Endothelial cell of umbilical vein (primary cell): Measurements from ENCODE around the gene PAQR4. TPM values are rescaled to one million over a fixed set of nuclear protein-coding genes. Genes with fewer than 3 reads are reported as not detected.
"Not testable (repeated sequence)": the region's sequence is repeated elsewhere in the genome, so short reads cannot be mapped to it uniquely, and the experiment has no call there.

Experiments
- BruUV-seq: library from RNA; stranded (reverse); fragments of 400-500 nt; replicated peaks from 2 replicates; lab custom pipeline; 2021; lab: Mats Ljungman, UMichigan
- CTCF ChIA-PET: fragments of 300-600, 350-600 bp; sonication (Branson Sonifier 250); formaldehyde crosslinking; loops from one replicate; lab custom pipeline; 2021; ENCODE audit warnings: antibody characterized with exemption, inconsistent platforms; lab: Charles Lee
- POLR2A ChIA-PET: fragments of 300-600, 350-600 bp; sonication (Branson Sonifier 250); formaldehyde crosslinking; loops from one replicate; lab custom pipeline; 2021; ENCODE audit warnings: antibody characterized with exemption, inconsistent platforms; lab: Charles Lee
- DNase-seq: peaks from one replicate; pipeline ENCODE4 v3.0.0-alpha.2; 2011; ENCODE audit warnings: low read depth, low spot score
- FAIRE-seq: peaks from 2 replicates; lab custom pipeline; 2011; peaks lifted over from hg19 to GRCh38; lab: Jason Lieb, UNC
- H2AFZ ChIP-seq: 2 replicates; pipeline ENCODE4 v1.6.0; 2012; ENCODE audit warnings: low read depth, low read length, control low read depth, inconsistent platforms
- H3K27ac ChIP-seq: 2 replicates; pipeline ENCODE4 v1.5.1; 2011; ENCODE audit warnings: low read depth, mild to moderate bottlenecking, control low read depth, low read length, moderate library complexity; ENCODE audit not compliant: insufficient read depth
- H3K27me3 ChIP-seq, 2 experiments: 2 replicates each; pipeline versions ENCODE4 v1.6.0 to v1.6.1; 2011; ENCODE audit warnings: low read length in 2 of 2, mixed read lengths in 1 of 2; ENCODE audit not compliant: control insufficient read depth in 2 of 2, insufficient read depth in 2 of 2
- H3K36me3 ChIP-seq, 2 experiments: 2 replicates in 1 of 2; 3 replicates in 1 of 2; pipeline ENCODE4 v1.5.1; 2011; ENCODE audit warnings: low read length in 2 of 2, mild to moderate bottlenecking in 1 of 2, moderate library complexity in 1 of 2; ENCODE audit not compliant: control insufficient read depth in 2 of 2, insufficient read depth in 2 of 2; ENCODE audit errors: extremely low read depth in 1 of 2
- H3K4me1 ChIP-seq: 3 replicates; pipeline ENCODE4 v1.5.1; 2011; ENCODE audit warnings: mild to moderate bottlenecking, low read length; ENCODE audit not compliant: control insufficient read depth, insufficient read depth; ENCODE audit errors: extremely low read depth
- H3K4me2 ChIP-seq: 2 replicates; pipeline ENCODE4 v1.6.1; 2011; ENCODE audit warnings: low read length, control low read depth, mixed read lengths; ENCODE audit not compliant: insufficient read depth
- H3K4me3 ChIP-seq, 3 experiments: fragments of 200-600 bp in 1 of 3; sonication (generic), shearing (Covaris generic) in 1 of 3; replicated peaks in 1 of 3; 2 replicates each; pipeline ENCODE4 v1.5.1; 2011 to 2016; ENCODE audit warnings: control low read depth in 3 of 3, low read length in 3 of 3, mild to moderate bottlenecking in 2 of 3, inconsistent platforms in 1 of 3, low read depth in 1 of 3, moderate library complexity in 1 of 3; ENCODE audit not compliant: insufficient read depth in 1 of 3
- H3K79me2 ChIP-seq: 2 replicates; pipeline ENCODE4 v1.6.0; 2012; ENCODE audit warnings: low read length, inconsistent platforms; ENCODE audit not compliant: control insufficient read depth, insufficient read depth
- H3K9ac ChIP-seq: replicated peaks from 2 replicates; pipeline ENCODE3; 2011; ENCODE audit warnings: low read length, control low read depth; ENCODE audit not compliant: insufficient read depth; ENCODE audit errors: extremely low read depth
- H3K9me1 ChIP-seq: replicated peaks from 3 replicates; pipeline ENCODE4 v1.6.0; 2011; ENCODE audit warnings: mild to moderate bottlenecking, low read length; ENCODE audit not compliant: control insufficient read depth, insufficient read depth; ENCODE audit errors: extremely low read depth
- H3K9me3 ChIP-seq: replicated peaks from 2 replicates; pipeline ENCODE4 v1.5.1; 2012; ENCODE audit warnings: low read length, inconsistent platforms; ENCODE audit not compliant: control insufficient read depth, insufficient read depth
- H4K20me1 ChIP-seq: replicated peaks from 2 replicates; pipeline ENCODE3; 2011; ENCODE audit warnings: mild to moderate bottlenecking, low read length; ENCODE audit not compliant: control insufficient read depth, insufficient read depth; ENCODE audit errors: extremely low read depth
- CTCF ChIP-seq, 2 donors: IDR thresholded peaks; 1 replicate in 1 of 2; 2 replicates in 1 of 2; pipeline ENCODE4 v1.5.1; 2011; ENCODE audit warnings: low read length in 2 of 2, mild to moderate bottlenecking in 2 of 2, moderate library complexity in 2 of 2, control low read depth in 1 of 2, inconsistent platforms in 1 of 2, low read depth in 1 of 2; ENCODE audit not compliant: insufficient read depth in 1 of 2; ENCODE audit errors: extremely low read depth in 1 of 2
- EZH2 ChIP-seq: IDR thresholded peaks from 2 replicates; pipeline ENCODE4 v1.6.1; 2012; ENCODE audit warnings: borderline replicate concordance, low read depth, mild to moderate bottlenecking, moderate library complexity, low read length, inconsistent platforms; ENCODE audit not compliant: severe bottlenecking
- dilution Hi-C: fragments of 300-500 bp; cut with MboI; formaldehyde crosslinking; loops from one replicate; pipeline ENCODE4 v1.15.0; 2019; ENCODE audit warnings: low sequenced_read_pairs; ENCODE audit not compliant: extremely low pct_ligation_motif_present
- intact Hi-C: fragments of 100-400 bp; cut with micrococcal nuclease; formaldehyde crosslinking; loops from one replicate; pipeline ENCODE4 v1.10.0; 2022
- polyA plus RNA-seq, 4 experiments: library from polyadenylated mRNA; depleted of rRNA in 3 of 4; stranded (reverse) in 3 of 4; unstranded in 1 of 4; fragments of >200 nt; gene quantifications; 2 replicates each; pipeline versions ENCODE4 v1.2.1 to v1.2.3, GENCODE V29; 2011 to 2012; ENCODE audit warnings: missing spikeins in 1 of 4
- total RNA-seq: library from RNA; stranded (reverse); gene quantifications from 2 replicates; pipeline ENCODE4 v1.2.3, GENCODE V29; 2021

PAQR4 gene
- total and polyA plus RNA-seq, 2 donors (not counting 3 experiments of a cell fraction or from before 2014, with no cell fraction given) = 23.8 to 31.2 TPM

DNA sequence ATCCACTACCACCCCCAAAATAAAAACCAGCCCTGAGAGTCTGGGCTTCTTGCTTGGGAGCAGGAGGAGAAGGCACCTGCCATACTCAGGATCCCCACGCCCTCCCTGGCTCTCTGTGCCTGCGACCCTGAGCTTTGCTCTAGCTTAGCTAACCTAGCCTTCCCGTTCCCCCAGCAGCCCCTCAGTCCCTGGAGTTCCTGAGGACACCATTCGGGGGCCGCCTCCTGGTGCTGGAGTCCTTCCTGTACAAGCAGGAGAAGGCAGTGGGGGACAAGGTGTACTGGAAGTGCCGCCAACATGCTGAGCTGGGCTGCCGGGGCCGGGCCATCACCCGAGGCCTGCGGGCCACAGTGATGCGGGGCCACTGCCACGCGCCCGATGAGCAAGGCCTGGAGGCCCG is 38.9 kb upstream of the PAQR4 start:
- Histone ChIP-seq H2AFZ (no peak overlapping the region), H3K9ac (no peak overlapping the region), H3K4me3 (no peak overlapping the region), H3K36me3 (peaks cover 0 to 20% of the 10 kb centered on the region in 2 experiments), H3K9me1 (no peaks in the 10 kb centered on the region), H3K9me3 (no peaks in the 10 kb centered on the region), H3K27ac (no peak overlapping the region), H3K4me2 (no peak overlapping the region), H3K79me2 (no peaks in the 10 kb centered on the region), H4K20me1 (no peaks in the 10 kb centered on the region), H3K27me3 (no peaks in the 10 kb centered on the region), H3K4me1 (peaks cover 2% of the 10 kb centered on the region)
- POLR2A ChIA-PET = no interaction called here
- intact Hi-C loops (no loop called here), dilution Hi-C loops (no loop called here)
- FAIRE-seq = no peak
- no peak for DNase-seq
- CTCF ChIA-PET = no interaction called here
- no TSS peak for BruUV-seq
- TF ChIP-seq CTCF (IDR thresholded peaks at IDR 0.05; ENCODE audit: extremely low read depth in 1 of 2, insufficient read depth in 1 of 2, low read depth in 1 of 2, low read length in 2 of 2) (no peak), EZH2 (no peak)

- DNase-seq, H2AFZ ChIP-seq, BruUV-seq, H3K9me3 ChIP-seq, CTCF ChIA-PET, H3K9ac ChIP-seq, H3K27ac ChIP-seq, dilution Hi-C loops, H4K20me1 ChIP-seq, H3K4me1 ChIP-seq, H3K9me1 ChIP-seq, POLR2A ChIA-PET, FAIRE-seq, intact Hi-C loops, H3K27me3 ChIP-seq, H3K79me2 ChIP-seq, H3K4me2 ChIP-seq, H3K4me3 ChIP-seq: not testable (repeated sequence)
- H3K36me3 ChIP-seq = peaks cover 0 to 26% of the 10 kb centered on the region in 2 experiments
These were observed 37.8 kb upstream of the PAQR4 start for GRCh38 chr16:2931231-2931914.
